A549 (cell line): ENCODE results near the gene MIOX. TPM values are rescaled to one million over a fixed set of nuclear protein-coding genes. Genes with fewer than 3 reads are reported as not detected.

ENCODE experiments used
- ATAC-seq, 2 experiments: fragments of 200-7000 bp in 1 of 2; fragments of >200 bp in 1 of 2; cut with Nextera tagmentation in 1 of 2; cut with Tn5 transposase in 1 of 2; 3 replicates each; pipeline versions ENCODE4 v1.8.0 to v1.9.1; 2018 to 2020; ENCODE audit warnings: mild to moderate bottlenecking in 1 of 2, moderate library complexity in 1 of 2
- CTCF ChIA-PET: fragments of 300-600 bp; sonication (Branson Sonifier 250); formaldehyde crosslinking; extraction: SDS; loops from one replicate; lab custom pipeline; 2021; ENCODE audit warnings: antibody characterized with exemption, inconsistent platforms; lab: Yijun Ruan, JAX
- POLR2A ChIA-PET: fragments of 350-600 bp; formaldehyde crosslinking; extraction: SDS; loops from one replicate; lab custom pipeline; 2021; ENCODE audit warnings: antibody characterized with exemption, inconsistent platforms; lab: Yijun Ruan, JAX
- DNase-seq, 2 experiments: peaks; one replicate each; pipeline versions ENCODE4 v3.0.0 to v3.0.0-alpha.2; 2011 to 2016; ENCODE audit warnings: low read depth in 1 of 2, low spot score in 1 of 2
- FAIRE-seq: peaks from 2 replicates; lab custom pipeline; 2011; peaks lifted over from hg19 to GRCh38; lab: Jason Lieb, UNC
- H3K27ac ChIP-seq, 2 experiments: fragments of >200 bp; sonication (Bioruptor Twin); formaldehyde crosslinking; 3 replicates each; pipeline ENCODE4 v1.5.1; 2016 to 2017
- H3K4me1 ChIP-seq: fragments of >200 bp; sonication (Bioruptor Twin); formaldehyde crosslinking; 3 replicates; pipeline ENCODE4 v1.6.1; 2016
- H3K4me2 ChIP-seq: fragments of >200 bp; sonication (Bioruptor Twin); formaldehyde crosslinking; 3 replicates; pipeline ENCODE4 v1.6.1; 2016
- H3K4me3 ChIP-seq: fragments of >200 bp; sonication (Bioruptor Twin); formaldehyde crosslinking; 3 replicates; pipeline ENCODE4 v1.5.1; 2016
- H3K9me3 ChIP-seq: fragments of >200 bp; sonication (Bioruptor Twin); formaldehyde crosslinking; 3 replicates; pipeline ENCODE4 v1.6.1; 2016
- CBX2 ChIP-seq: fragments of 200-600 bp; sonication (generic); IDR thresholded peaks from 2 replicates; pipeline ENCODE4 v1.6.1; 2016; ENCODE audit warnings: low read depth, mild to moderate bottlenecking, borderline replicate concordance
- CHD2 ChIP-seq: fragments of 150-350 bp; IDR thresholded peaks from 2 replicates; pipeline ENCODE4 v1.6.1; 2014; ENCODE audit warnings: low read length; ENCODE audit not compliant: partially characterized antibody
- EP300 ChIP-seq, 2 experiments: fragments of >200 bp; sonication (Bioruptor Twin); formaldehyde crosslinking; IDR thresholded peaks; 2 replicates in 1 of 2; 3 replicates in 1 of 2; pipeline ENCODE4 v1.6.1; 2016 to 2017
- FOXS1 ChIP-seq: fragments of 250-450 bp; sonication (Bioruptor Pico); IDR thresholded peaks from 2 replicates; pipeline ENCODE4 v1.5.0; 2020; ENCODE audit warnings: mild to moderate bottlenecking, moderate library complexity
- HOXA7 ChIP-seq: fragments of 250-450 bp; sonication (Bioruptor Pico); IDR thresholded peaks from 2 replicates; pipeline ENCODE4 v1.5.0; 2020; ENCODE audit warnings: mild to moderate bottlenecking, moderate library complexity
- JUN ChIP-seq, 2 experiments: fragments of >200 bp; sonication (Bioruptor Twin); formaldehyde crosslinking; IDR thresholded peaks; 2 replicates in 1 of 2; 3 replicates in 1 of 2; pipeline ENCODE4 v1.6.1; 2016 to 2017
- MAFK ChIP-seq: fragments of 450-650 bp; IDR thresholded peaks from 2 replicates; pipeline ENCODE4 v1.6.1; 2014; ENCODE audit not compliant: partially characterized antibody
- NPAS2 ChIP-seq: fragments of 250-450 bp; sonication (Bioruptor Pico); IDR thresholded peaks from 2 replicates; pipeline ENCODE4 v1.8.0; 2022; ENCODE audit warnings: mild to moderate bottlenecking, moderate library complexity, borderline replicate concordance
- POLR2A ChIP-seq: IDR thresholded peaks from 2 replicates; pipeline ENCODE4 v1.6.1; 2012; ENCODE audit warnings: mild to moderate bottlenecking, low read length
- RARB ChIP-seq: fragments of 250-450 bp; sonication (Bioruptor Pico); IDR thresholded peaks from 2 replicates; pipeline ENCODE4 v1.8.0; 2021; ENCODE audit warnings: mild to moderate bottlenecking, moderate library complexity
- RFX5 ChIP-seq: fragments of 450-650 bp; IDR thresholded peaks from 2 replicates; pipeline ENCODE4 v1.7.1; 2014; ENCODE audit warnings: antibody characterized with exemption, mild to moderate bottlenecking, moderate library complexity
- SMC3 ChIP-seq: fragments of >200 bp; sonication (Bioruptor Twin); formaldehyde crosslinking; IDR thresholded peaks from 3 replicates; pipeline ENCODE4 v1.6.1; 2018; ENCODE audit warnings: inconsistent platforms
- ZC3H11A ChIP-seq: fragments of 450-650 bp; IDR thresholded peaks from 2 replicates; pipeline ENCODE4 v1.6.1; 2014; ENCODE audit warnings: antibody characterized with exemption, mild to moderate bottlenecking
- ZFP36 ChIP-seq: fragments of 450-650 bp; IDR thresholded peaks from 2 replicates; pipeline ENCODE4 v1.6.1; 2014; ENCODE audit warnings: borderline replicate concordance; ENCODE audit not compliant: partially characterized antibody
- WGBS: methylation state at CpG from one replicate; pipeline ENCODE4 v1.1.6; 2017; ENCODE audit errors: missing lambda C conversion rate; 5-methylcytosine and 5-hydroxymethylcytosine counted together
- polyA plus RNA-seq, 4 experiments: library from polyadenylated mRNA; depleted of rRNA in 3 of 4; stranded (reverse); fragments of >200 nt; fragmentation: RNase III in 1 of 4; extraction: RNeasy Plus Mini Kit Qiagen cat#74134 plus additional on column Dnase treatment in 1 of 4; gene quantifications; 2 replicates in 3 of 4; 3 replicates in 1 of 4; pipeline ENCODE4 v1.2.3, GENCODE V29; 2011 to 2017
- TF ChIP-seq, protein P1 (sequence below): fragments of 150-350 bp; IDR thresholded peaks from 2 replicates; pipeline ENCODE4 v1.6.1; 2014; ENCODE audit warnings: low read depth, mild to moderate bottlenecking, low read length
- TF ChIP-seq, protein P2 (sequence below): fragments of >200 bp; sonication (Bioruptor Twin); formaldehyde crosslinking; IDR thresholded peaks from 3 replicates; pipeline ENCODE4 v1.6.1; 2016
- TF ChIP-seq, protein P3 (sequence below): fragments of >200 bp; sonication (Bioruptor Twin); formaldehyde crosslinking; IDR thresholded peaks from 3 replicates; pipeline ENCODE4 v1.5.1; 2016
- TF ChIP-seq, protein P4 (sequence below): fragments of 200-600 bp; sonication (generic); IDR thresholded peaks from 2 replicates; pipeline ENCODE4 v1.6.1; 2016; ENCODE audit warnings: antibody characterized with exemption, mild to moderate bottlenecking, moderate library complexity
- TF ChIP-seq, protein P5 (sequence below): fragments of 450-650 bp; IDR thresholded peaks from 2 replicates; pipeline ENCODE4 v1.6.1; 2014; ENCODE audit warnings: antibody characterized with exemption

Gene MIOX
- polyA plus RNA-seq, 2 of the 4 experiments (the other 2 are of a cell fraction): 0.08 TPM; not detected in 1

DNA sequence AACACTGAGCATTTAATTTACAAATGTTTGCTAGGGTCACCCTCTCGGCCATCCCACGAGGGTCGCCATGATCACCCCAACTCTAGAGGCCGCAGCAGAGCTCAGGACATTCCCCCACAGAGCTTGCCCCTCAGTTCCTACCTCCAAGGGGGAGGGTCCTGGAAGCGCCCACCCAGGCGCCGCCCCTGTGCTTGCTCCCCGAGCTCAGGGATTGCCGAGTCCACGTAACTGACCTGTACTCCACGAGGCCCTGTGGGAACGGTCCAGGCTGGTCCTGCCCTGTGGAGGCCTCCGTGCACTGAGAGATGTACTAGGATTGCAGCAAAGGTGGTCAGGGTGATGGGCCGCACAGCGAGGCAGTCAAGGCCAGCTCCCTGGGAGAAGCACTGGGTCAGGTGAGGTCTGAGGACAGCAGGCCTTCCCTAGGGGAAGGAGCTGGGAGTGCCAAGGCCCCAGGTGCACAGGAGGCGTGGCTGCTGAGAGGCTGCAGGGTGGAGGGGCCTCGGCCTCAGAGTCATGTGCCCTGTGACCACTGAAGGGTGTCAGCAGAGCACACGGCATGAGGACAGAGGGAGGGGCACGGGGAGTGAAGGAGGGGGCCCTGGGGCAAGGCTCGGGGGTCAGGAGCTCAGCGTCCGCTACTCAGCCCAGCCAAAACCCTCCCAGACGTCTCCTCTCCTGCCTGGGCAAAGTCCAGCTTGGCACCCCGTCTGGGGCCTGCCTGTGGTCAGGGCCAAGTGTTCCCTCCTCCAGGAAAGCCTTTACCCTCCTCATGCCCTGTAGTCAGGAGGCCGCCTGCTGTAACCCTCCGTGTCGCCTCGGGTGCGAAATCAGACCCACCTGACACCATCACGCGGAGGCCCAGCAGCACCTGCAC is 2.4 kb upstream of the MIOX start:
- ChIA-PET CTCF (interaction anchor here (0.9 to 1.2 kb wide), 3 partner anchors 14 to 79 kb away, joined by 3 to 6 read pairs (median 3); no protein-coding TSS in a partner anchor), POLR2A (no interaction called here)
- no peak overlapping the region for H3K4me3 ChIP-seq
- DNase-seq (no peak), FAIRE-seq (no peak), ATAC-seq (no peak)
- H3K4me2 ChIP-seq: peak overlapping the region; percentile 12; the same call in 1 of the 3 replicates
- TF ChIP-seq POLR2A: no peak
- TF ChIP-seq RARB (CRISPR knock-in tag): no peak
- no peak for TF ChIP-seq SMC3
- TF ChIP-seq FOXS1 (CRISPR knock-in tag): no peak
- no peak for TF ChIP-seq HOXA7 (CRISPR knock-in tag)
- TF ChIP-seq, protein P1, sequence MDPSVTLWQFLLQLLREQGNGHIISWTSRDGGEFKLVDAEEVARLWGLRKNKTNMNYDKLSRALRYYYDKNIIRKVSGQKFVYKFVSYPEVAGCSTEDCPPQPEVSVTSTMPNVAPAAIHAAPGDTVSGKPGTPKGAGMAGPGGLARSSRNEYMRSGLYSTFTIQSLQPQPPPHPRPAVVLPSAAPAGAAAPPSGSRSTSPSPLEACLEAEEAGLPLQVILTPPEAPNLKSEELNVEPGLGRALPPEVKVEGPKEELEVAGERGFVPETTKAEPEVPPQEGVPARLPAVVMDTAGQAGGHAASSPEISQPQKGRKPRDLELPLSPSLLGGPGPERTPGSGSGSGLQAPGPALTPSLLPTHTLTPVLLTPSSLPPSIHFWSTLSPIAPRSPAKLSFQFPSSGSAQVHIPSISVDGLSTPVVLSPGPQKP: no peak
- no peak for TF ChIP-seq NPAS2 (CRISPR knock-in tag)
- TF ChIP-seq, protein P2, sequence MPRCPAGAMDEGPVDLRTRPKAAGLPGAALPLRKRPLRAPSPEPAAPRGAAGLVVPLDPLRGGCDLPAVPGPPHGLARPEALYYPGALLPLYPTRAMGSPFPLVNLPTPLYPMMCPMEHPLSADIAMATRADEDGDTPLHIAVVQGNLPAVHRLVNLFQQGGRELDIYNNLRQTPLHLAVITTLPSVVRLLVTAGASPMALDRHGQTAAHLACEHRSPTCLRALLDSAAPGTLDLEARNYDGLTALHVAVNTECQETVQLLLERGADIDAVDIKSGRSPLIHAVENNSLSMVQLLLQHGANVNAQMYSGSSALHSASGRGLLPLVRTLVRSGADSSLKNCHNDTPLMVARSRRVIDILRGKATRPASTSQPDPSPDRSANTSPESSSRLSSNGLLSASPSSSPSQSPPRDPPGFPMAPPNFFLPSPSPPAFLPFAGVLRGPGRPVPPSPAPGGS: no peak
- no peak for TF ChIP-seq ZC3H11A
- no peak for TF ChIP-seq MAFK
- TF ChIP-seq, protein P3, sequence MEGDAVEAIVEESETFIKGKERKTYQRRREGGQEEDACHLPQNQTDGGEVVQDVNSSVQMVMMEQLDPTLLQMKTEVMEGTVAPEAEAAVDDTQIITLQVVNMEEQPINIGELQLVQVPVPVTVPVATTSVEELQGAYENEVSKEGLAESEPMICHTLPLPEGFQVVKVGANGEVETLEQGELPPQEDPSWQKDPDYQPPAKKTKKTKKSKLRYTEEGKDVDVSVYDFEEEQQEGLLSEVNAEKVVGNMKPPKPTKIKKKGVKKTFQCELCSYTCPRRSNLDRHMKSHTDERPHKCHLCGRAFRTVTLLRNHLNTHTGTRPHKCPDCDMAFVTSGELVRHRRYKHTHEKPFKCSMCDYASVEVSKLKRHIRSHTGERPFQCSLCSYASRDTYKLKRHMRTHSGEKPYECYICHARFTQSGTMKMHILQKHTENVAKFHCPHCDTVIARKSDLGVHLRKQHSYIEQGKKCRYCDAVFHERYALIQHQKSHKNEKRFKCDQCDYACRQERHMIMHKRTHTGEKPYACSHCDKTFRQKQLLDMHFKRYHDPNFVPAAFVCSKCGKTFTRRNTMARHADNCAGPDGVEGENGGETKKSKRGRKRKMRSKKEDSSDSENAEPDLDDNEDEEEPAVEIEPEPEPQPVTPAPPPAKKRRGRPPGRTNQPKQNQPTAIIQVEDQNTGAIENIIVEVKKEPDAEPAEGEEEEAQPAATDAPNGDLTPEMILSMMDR: no peak
- no peak for TF ChIP-seq RFX5
- 84% methylated on average over 17 of the region's 31 CpGs for WGBS
- peak overlapping the region in 1 of 2 experiments; percentile 22; a peak in 1 of 6 replicates for H3K27ac ChIP-seq
- no peaks in the 10 kb centered on the region for H3K9me3 ChIP-seq
- H3K4me1 ChIP-seq: peaks cover 24% of the 10 kb centered on the region; the same call in 2 of the 3 replicates

DNA sequence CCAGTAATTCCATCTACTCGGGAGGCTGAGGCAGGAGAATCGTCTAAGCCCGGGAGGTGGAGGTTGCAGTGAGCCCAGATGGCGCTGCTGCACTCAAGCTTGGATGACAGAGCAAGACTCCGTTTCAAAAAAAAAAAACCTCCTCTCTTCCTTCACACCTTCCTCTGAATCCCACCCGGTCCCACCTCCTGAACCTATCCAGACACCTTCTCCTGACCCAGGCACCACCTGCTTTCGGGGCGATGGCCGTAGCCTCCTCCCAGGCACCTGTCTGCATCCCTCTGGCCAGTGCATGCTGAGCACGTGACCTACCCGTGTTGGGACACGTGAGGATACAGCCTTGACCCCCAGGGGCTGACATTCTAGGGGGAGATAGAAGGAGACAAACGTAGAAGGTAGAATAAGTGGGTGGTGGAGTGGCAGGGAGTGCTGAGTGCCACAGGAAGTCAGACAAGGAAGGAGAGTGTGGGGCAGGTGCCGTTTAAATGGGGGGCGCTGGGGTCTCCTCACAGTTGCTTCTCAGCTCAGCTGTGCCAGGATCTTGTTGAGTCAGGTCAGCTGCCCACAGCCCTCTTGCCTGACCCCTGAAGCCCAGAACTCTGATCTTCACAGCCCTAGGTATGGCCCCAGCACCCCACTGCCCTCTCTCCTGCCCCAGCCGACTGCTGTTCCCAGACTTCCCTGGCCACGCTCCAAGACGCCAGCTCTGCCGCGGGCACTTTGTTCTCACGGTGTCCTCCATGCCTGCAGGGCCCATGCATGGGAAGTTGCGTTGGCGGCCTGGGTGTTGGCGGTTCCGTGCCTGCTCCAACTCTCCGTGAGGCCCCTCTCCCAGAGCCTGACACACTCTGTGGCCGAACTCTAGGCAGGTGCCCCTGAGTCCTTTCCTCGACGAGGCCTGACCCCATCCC is 1.2 kb upstream of the MIOX start:
- DNase-seq: no peak
- peak; percentile 10 to 12; a peak in 1 of 6 replicates for ATAC-seq
- H3K27ac ChIP-seq: 0 out of 6 replicates have a peak overlapping the region, but pooled peaks of 1 of the 2 experiments have one; percentile 39
- ChIA-PET POLR2A (no interaction called here), CTCF (interaction anchor here (1.0 to 1.1 kb wide), 2 partner anchors 40 to 47 kb away, joined by 3 to 6 read pairs; partner anchors contain the start of gene SCO2)
- no peaks in the 10 kb centered on the region for H3K9me3 ChIP-seq
- FAIRE-seq: no peak
- whole genome bisulfite sequencing: 68% methylated on average over 29 of the region's 29 CpGs
- H3K4me3 ChIP-seq: no peak overlapping the region
- TF ChIP-seq CBX2 (no peak), ZFP36 (no peak), EP300 (IDR thresholded peaks at IDR 0.05) (no peak), JUN (IDR thresholded peaks at IDR 0.05) (no peak), CHD2 (no peak)
- TF ChIP-seq, protein P2: no peak
- TF ChIP-seq, protein P4, sequence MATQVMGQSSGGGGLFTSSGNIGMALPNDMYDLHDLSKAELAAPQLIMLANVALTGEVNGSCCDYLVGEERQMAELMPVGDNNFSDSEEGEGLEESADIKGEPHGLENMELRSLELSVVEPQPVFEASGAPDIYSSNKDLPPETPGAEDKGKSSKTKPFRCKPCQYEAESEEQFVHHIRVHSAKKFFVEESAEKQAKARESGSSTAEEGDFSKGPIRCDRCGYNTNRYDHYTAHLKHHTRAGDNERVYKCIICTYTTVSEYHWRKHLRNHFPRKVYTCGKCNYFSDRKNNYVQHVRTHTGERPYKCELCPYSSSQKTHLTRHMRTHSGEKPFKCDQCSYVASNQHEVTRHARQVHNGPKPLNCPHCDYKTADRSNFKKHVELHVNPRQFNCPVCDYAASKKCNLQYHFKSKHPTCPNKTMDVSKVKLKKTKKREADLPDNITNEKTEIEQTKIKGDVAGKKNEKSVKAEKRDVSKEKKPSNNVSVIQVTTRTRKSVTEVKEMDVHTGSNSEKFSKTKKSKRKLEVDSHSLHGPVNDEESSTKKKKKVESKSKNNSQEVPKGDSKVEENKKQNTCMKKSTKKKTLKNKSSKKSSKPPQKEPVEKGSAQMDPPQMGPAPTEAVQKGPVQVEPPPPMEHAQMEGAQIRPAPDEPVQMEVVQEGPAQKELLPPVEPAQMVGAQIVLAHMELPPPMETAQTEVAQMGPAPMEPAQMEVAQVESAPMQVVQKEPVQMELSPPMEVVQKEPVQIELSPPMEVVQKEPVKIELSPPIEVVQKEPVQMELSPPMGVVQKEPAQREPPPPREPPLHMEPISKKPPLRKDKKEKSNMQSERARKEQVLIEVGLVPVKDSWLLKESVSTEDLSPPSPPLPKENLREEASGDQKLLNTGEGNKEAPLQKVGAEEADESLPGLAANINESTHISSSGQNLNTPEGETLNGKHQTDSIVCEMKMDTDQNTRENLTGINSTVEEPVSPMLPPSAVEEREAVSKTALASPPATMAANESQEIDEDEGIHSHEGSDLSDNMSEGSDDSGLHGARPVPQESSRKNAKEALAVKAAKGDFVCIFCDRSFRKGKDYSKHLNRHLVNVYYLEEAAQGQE: no peak
- TF ChIP-seq, protein P5, sequence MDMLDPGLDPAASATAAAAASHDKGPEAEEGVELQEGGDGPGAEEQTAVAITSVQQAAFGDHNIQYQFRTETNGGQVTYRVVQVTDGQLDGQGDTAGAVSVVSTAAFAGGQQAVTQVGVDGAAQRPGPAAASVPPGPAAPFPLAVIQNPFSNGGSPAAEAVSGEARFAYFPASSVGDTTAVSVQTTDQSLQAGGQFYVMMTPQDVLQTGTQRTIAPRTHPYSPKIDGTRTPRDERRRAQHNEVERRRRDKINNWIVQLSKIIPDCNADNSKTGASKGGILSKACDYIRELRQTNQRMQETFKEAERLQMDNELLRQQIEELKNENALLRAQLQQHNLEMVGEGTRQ: peak; percentile 7; the same call in 1 of the 2 replicates
- H3K4me1 ChIP-seq: peaks cover 24% of the 10 kb centered on the region; the same call in 2 of the 3 replicates
- H3K4me2 ChIP-seq: no peak overlapping the region
